Osteoblast (primary cell): ENCODE data around the gene TECR. TPM values are rescaled to one million over a fixed set of nuclear protein-coding genes. Genes with fewer than 3 reads are reported as not detected.

ENCODE experiments used
- DNase-seq: peaks from one replicate; pipeline ENCODE4 v3.0.0; 2011; ENCODE audit warnings: low spot score, mixed read lengths; ENCODE audit not compliant: insufficient read length; ENCODE audit errors: missing footprints
- H2AFZ ChIP-seq: 2 replicates; pipeline ENCODE4 v1.6.0; 2011; ENCODE audit warnings: mild to moderate bottlenecking, low read length
- H3K27ac ChIP-seq: 2 replicates; pipeline ENCODE4 v1.5.1; 2011; ENCODE audit warnings: mild to moderate bottlenecking, low read depth, low read length, moderate library complexity
- H3K27me3 ChIP-seq: 2 replicates; pipeline ENCODE4 v1.6.0; 2012; ENCODE audit warnings: mild to moderate bottlenecking, control low read depth, inconsistent platforms, low read length, moderate library complexity; ENCODE audit not compliant: insufficient read depth
- H3K36me3 ChIP-seq: 2 replicates; pipeline ENCODE4 v1.5.1; 2011; ENCODE audit warnings: mild to moderate bottlenecking, low read length, control low read depth, moderate library complexity; ENCODE audit not compliant: insufficient read depth
- H3K4me1 ChIP-seq: 2 replicates; pipeline ENCODE4 v1.5.1; 2011; ENCODE audit warnings: mild to moderate bottlenecking, low read length, control low read depth, moderate library complexity; ENCODE audit not compliant: insufficient read depth
- H3K4me2 ChIP-seq: 2 replicates; pipeline ENCODE4 v1.6.0; 2011; ENCODE audit warnings: mild to moderate bottlenecking, low read length; ENCODE audit not compliant: insufficient read depth
- H3K4me3 ChIP-seq: fragments of 200-600 bp; sonication (generic); 3 replicates; pipeline ENCODE4 v1.5.1; 2012; ENCODE audit warnings: mild to moderate bottlenecking, low read length, inconsistent platforms; ENCODE audit not compliant: insufficient read depth
- H3K79me2 ChIP-seq: 2 replicates; pipeline ENCODE4 v1.6.0; 2012; ENCODE audit warnings: mild to moderate bottlenecking, low read length, control low read depth, inconsistent platforms; ENCODE audit not compliant: insufficient read depth
- H3K9me3 ChIP-seq: 2 replicates; pipeline ENCODE4 v1.5.1; 2011; ENCODE audit warnings: low read depth, low read length, control low read depth
- H4K20me1 ChIP-seq: 2 replicates; pipeline ENCODE4 v1.6.0; 2012; ENCODE audit warnings: mild to moderate bottlenecking, low read length, control low read depth; ENCODE audit not compliant: insufficient read depth
- CTCF ChIP-seq: IDR thresholded peaks from 2 replicates; pipeline ENCODE4 v1.5.1; 2011; ENCODE audit warnings: mild to moderate bottlenecking, low read depth, low read length, moderate library complexity; ENCODE audit errors: extremely low read depth
- total RNA-seq: library from RNA; depleted of rRNA; stranded (reverse); fragments of >200 nt; gene quantifications from 2 replicates; pipeline ENCODE4 v1.2.3, GENCODE V29; 2012

TECR gene
- total RNA-seq, result 40.1 and 41.6 TPM in 2 replicates

GRCh38 chr19:14529254-14530004 is at the start of gene TECR:
Gene TECR, plus strand, starts transcription at chr19:14529594. Its CDS starts 103 bp downstream, at chr19:14529697.
- peak; percentile 99 for DNase-seq
- peak within 1 kb of the TSS; percentile 100 for H2AFZ ChIP-seq
- peaks cover 34% of the 10 kb centered on the region for H3K79me2 ChIP-seq
- peak within 1 kb of the TSS; percentile 99 for H3K4me2 ChIP-seq
- H3K4me3 ChIP-seq, result peak within 1 kb of the TSS; percentile 91
- H3K27ac ChIP-seq, result peak within 1 kb of the TSS; percentile 81
- TF ChIP-seq CTCF, result no peak
- peaks cover 18% of the 10 kb centered on the region for H3K4me1 ChIP-seq
- H3K36me3 ChIP-seq, result no peaks in the 10 kb centered on the region
- no peaks in the 10 kb centered on the region for H3K9me3 ChIP-seq
- no peaks in the 10 kb centered on the region for H4K20me1 ChIP-seq
- no peaks in the 10 kb centered on the region for H3K27me3 ChIP-seq

- DNase-seq, result peak; percentile 96
- no peak overlapping the region for H3K27ac ChIP-seq
These were observed 49.3 kb upstream of the TECR start for GRCh38 chr19:14479975-14480699.

GRCh38 chr19:14480700-14481079 is 48.7 kb upstream of the TECR start:
- Histone ChIP-seq H3K9me3 (no peaks in the 10 kb centered on the region), H3K4me2 (no peak overlapping the region), H3K79me2 (peaks cover 10% of the 10 kb centered on the region), H2AFZ (no peak overlapping the region), H4K20me1 (peaks cover 41% of the 10 kb centered on the region), H3K27me3 (no peaks in the 10 kb centered on the region), H3K4me3 (no peak overlapping the region), H3K36me3 (peaks cover 24% of the 10 kb centered on the region), H3K27ac (no peak overlapping the region), H3K4me1 (peaks cover 13% of the 10 kb centered on the region)
- DNase-seq, result peak; percentile 94
- no peak for TF ChIP-seq CTCF

More at GRCh38 chr19:14479975-14480699, 49.3 kb upstream of the TECR start:
- Histone ChIP-seq H3K4me1 (peaks cover 19% of the 10 kb centered on the region), H3K79me2 (peaks cover 10% of the 10 kb centered on the region), H3K4me2 (no peak overlapping the region), H3K4me3 (no peak overlapping the region), H4K20me1 (peaks cover 42% of the 10 kb centered on the region), H3K9me3 (no peaks in the 10 kb centered on the region), H3K27me3 (no peaks in the 10 kb centered on the region), H3K36me3 (peaks cover 24% of the 10 kb centered on the region), H2AFZ (no peak overlapping the region)
- peak; percentile 64 for TF ChIP-seq CTCF
